ENCODE data around the gene WDR1.

- TF ChIP-seq CTCF (IDR thresholded peaks at IDR 0.05; ENCODE audit: insufficient read depth, low read length, poor library complexity, severe bottlenecking): no peak
- TF ChIP-seq EZH2phosphoT487 (conservative IDR thresholded peaks at IDR 0.05; ENCODE audit: low read length): no peak
Measured at GRCh38 chr4:10090467-10091250, 25.9 kb downstream of the WDR1 start.

Data from SU-DHL-6 (cell line).